LNCAP (cell line): ENCODE results near the gene RAB11FIP4.

Source experiments
- CTCF ChIP-seq: fragments of 450-650 bp; IDR thresholded peaks from 2 replicates; pipeline ENCODE4 v1.5.1; 2017; ENCODE audit warnings: mild to moderate bottlenecking

Gene RAB11FIP4

GRCh38 chr17:31479062-31479408 is 87.6 kb downstream of the RAB11FIP4 start:
- no peak for TF ChIP-seq CTCF

- no peak for TF ChIP-seq CTCF
Measured at GRCh38 chr17:31479524-31479923, 88.0 kb downstream of the RAB11FIP4 start.

GRCh38 chr17:31480067-31480466 is 88.6 kb downstream of the RAB11FIP4 start:
- TF ChIP-seq CTCF: no peak

- no peak for TF ChIP-seq CTCF
Measured at GRCh38 chr17:31480904-31481782, 89.7 kb downstream of the RAB11FIP4 start.

GRCh38 chr17:31481783-31482081 is 90.3 kb downstream of the RAB11FIP4 start:
- no peak for TF ChIP-seq CTCF

GRCh38 chr17:31484821-31485220 is 93.3 kb downstream of the RAB11FIP4 start:
- TF ChIP-seq CTCF: no peak

GRCh38 chr17:31486351-31487062 is 95.0 kb downstream of the RAB11FIP4 start:
- TF ChIP-seq CTCF: no peak
